ENCODE data around the gene PRRT1B. TPM values are rescaled to one million over a fixed set of nuclear protein-coding genes. Genes with fewer than 3 reads are reported as not detected.

PRRT1B gene
- total RNA-seq, 1 experiment from 2014 or later, result not detected

DNA sequence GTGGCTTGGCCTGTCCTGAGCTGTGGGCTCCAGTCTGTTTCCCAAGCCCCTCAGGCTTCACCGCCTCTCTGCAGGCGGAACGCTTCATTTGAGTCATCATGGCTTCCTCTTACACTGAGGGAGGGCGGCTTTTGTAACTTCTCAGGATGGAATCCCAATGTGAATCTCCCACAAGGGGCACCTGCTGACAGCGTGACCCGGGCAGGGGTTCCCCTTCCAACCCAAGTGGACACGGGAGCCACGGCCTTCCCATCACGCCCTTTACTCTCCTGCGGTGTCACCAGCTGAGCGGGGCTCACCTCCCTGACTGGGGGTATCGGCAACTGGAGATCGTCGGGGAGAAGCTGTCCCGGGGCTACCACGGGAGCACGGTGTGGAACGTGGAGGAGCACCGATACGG, 26.8 kb upstream of the PRRT1B start:
- in situ Hi-C loops (cut with HindIII; ENCODE audit: low pct_unique_long_range_greater_than_20kb, low sequenced_read_pairs), result no loop called here
- DNase-seq (ENCODE audit: low read depth, low spot score), result no peak

DNA sequence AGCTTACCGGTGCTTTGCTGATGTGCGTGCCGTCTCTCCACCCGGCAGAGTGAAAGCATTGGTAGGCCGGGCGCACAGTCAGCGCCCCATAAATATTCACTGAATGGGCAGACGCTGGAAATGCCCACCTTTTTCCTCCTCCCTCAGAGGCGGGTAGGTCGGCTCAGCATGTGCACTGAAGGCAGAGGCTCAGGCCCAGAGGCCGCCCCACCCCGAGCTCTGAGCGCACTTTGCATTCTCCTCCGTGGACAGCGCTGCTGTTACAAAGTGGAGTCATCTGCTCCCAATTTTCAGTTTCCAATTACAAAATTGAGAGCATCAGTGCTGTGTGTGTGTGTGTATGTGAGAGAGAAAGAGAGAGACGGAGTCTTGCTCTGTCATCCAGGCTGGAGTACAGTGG, 24.8 kb upstream of the PRRT1B start:
- in situ Hi-C loops (cut with HindIII; ENCODE audit: low pct_unique_long_range_greater_than_20kb, low sequenced_read_pairs), result no loop called here
- DNase-seq (ENCODE audit: low read depth, low spot score), result no peak

DNA sequence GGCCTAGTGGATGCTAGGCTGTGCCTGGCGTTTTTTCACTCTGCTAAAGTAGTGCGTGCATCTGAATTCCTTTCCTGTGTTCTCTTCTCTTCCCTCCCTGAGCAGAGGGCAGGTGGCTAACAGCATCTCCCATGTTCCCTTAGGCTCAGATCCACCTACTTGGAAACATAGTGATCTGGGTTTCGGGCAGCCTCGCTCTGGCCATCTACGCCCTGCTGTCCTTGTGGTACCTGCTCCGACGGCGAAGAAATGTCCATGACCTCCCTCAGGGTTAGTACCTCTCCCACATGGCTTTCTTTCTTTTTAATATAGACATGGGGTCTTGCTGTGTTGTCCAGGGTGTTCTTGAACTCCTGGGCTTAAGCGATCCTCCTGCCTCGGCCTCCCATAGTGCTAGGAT, 24.1 kb upstream of the PRRT1B start:
- no peak for DNase-seq (ENCODE audit: low read depth, low spot score)
- in situ Hi-C loops (cut with HindIII; ENCODE audit: low pct_unique_long_range_greater_than_20kb, low sequenced_read_pairs), result no loop called here

DNA sequence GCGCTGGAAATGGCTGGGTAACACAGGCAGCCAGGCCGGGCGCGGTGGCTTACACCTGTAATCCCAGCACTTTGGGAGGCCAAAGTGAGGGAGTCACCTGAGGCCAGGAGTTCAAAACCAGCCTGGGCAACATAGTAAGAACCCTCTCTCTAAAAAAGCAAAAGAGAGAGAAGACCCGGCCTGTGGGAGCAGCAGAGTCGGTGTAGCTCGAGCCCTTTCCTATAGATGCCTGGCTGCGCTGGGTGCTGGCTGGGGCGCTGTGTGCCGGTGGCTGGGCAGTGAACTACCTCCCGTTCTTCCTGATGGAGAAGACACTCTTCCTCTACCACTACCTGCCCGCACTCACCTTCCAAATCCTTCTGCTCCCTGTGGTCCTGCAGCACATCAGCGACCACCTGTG, 23.5 kb upstream of the PRRT1B start:
- in situ Hi-C loops (cut with HindIII; ENCODE audit: low pct_unique_long_range_greater_than_20kb, low sequenced_read_pairs), result no loop called here
- DNase-seq (ENCODE audit: low read depth, low spot score), result no peak

DNA sequence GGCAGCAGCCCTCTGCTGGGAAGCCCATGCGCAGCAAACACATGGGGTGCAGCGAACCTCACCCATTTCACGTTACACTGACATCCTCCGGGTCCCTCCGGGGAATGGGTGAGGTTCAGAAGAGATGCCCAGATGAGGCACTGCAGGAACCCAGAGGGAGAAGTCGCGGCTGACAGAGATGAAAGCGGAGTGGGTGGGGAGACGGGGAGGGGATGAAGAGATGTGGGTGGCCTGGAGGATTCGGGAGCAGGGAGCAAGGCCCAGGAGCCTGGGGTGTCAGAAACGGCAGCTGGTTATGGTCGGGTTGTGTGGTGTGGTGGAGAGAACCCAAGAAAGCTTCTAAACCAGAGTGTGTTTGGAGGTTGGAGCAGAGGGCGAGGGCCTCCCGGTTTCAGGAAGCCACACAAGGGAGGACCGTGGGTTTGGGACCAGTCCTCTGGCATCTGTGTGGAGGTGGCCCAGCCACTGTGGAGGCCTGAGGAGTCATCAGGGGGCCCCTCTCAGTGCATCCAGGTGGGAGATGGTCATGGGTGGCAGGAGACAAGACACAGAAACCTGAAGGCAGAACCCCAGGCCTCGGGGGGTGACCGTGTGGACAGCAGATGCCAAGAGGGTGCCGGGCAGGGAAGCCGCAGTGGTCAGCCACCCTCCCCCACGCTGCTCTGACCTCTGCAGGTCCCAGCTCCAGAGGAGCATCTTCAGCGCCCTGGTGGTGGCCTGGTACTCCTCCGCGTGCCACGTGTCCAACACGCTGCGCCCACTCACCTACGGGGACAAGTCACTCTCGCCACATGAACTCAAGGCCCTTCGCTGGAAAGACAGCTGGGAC, 22.9 kb upstream of the PRRT1B start:
- in situ Hi-C loops (cut with HindIII; ENCODE audit: low pct_unique_long_range_greater_than_20kb, low sequenced_read_pairs), result no loop called here
- no peak for DNase-seq (ENCODE audit: low read depth, low spot score)

DNA sequence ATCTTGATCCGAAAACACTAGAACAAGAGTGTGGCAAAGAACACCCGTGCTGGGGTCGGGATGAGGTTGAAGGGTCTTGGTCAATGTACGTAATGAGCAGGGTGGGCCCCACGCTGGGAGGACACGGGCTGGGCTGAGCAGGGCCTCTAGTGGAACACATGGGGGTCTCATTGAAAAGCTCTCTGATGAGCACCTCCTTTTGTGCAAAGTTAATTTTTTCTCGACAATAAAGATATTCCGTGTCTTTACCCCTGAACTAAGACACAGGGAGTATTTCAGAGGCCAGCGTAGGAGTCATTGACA, 22.3 kb upstream of the PRRT1B start:
- in situ Hi-C loops (cut with HindIII; ENCODE audit: low pct_unique_long_range_greater_than_20kb, low sequenced_read_pairs), result no loop called here
- no peak for DNase-seq (ENCODE audit: low read depth, low spot score)

DNA sequence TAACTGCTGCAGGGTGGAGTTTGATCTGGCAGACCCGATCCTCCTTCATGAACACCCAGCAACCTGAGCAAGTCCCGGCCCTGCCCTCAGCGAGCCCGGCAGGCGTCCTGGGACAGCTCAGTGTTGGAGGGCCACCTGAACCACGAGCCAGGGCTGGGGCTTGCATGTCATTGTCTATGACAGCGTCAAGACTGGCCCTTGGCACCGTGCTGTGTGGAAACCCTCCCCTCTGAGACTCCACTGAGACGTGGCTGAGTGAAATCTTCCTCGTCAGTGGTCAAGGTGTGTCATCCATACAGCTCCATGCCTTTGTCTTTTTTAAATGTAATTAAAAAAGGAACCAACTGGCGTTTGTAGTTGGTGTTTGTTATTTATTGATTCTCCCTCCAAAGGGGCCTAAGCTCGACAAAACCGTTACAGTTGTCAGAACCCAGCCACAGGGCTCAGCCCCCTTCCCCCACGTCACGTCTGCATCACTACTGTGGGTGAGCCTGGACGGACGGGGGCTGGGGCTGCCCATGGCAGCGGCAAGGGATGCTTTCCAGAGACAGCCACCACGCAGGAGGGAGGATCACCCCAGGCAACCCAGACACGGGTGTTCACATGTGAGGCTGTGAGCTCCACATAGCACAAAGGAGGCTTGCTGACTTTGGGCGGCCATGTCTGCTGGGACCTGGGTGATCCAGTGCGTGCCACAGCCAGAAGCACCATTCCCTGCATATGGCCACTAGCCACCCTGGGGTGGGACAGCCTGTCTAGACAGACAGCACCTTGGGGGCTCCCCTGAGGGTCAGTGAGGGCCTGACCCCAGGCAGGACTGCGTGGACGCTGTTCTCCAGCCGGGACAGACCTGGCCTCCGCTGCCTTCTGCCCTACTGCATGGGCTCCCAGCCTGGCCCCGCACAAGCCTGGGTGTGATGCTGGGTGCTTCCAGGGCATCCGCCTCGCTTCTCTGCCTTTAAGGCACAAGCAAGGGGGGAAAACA, 21.6 kb upstream of the PRRT1B start:
- in situ Hi-C loops (cut with HindIII; ENCODE audit: low pct_unique_long_range_greater_than_20kb, low sequenced_read_pairs), result no loop called here
- DNase-seq (ENCODE audit: low read depth, low spot score), result no peak

DNA sequence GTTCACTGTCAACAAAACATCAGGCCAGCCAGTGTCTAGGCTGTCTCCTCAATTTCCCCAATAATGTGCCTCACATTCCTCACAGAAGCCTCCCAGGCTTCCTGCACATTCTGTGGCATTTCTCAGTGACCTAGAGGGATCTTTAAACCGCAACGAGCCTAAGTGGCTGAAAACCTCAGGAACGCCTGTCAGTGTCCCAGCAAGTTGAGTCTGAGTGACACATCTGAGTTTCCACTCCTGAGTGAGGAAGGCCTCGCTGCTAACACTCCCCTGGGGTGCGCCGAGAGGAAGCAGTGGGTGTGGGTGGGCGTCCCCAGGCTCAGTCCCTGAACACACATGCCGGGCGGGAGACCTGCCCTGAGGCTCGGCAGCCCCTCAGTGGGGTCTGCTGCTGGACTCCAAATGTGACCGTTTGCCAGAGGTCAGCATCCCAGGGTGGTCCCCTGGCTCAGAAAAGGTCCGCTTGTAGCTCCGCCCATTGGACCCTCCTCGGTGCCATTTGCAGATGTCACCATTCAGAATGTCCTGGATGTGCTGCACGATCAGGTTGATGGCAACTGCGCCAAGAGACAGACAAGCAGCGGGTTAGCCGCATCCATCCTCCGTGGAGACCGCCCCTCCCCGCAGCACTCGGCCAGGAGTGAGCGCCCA, 20.5 kb upstream of the PRRT1B start:
- DNase-seq (ENCODE audit: low read depth, low spot score), result no peak
- in situ Hi-C loops (cut with HindIII; ENCODE audit: low pct_unique_long_range_greater_than_20kb, low sequenced_read_pairs), result no loop called here

DNA sequence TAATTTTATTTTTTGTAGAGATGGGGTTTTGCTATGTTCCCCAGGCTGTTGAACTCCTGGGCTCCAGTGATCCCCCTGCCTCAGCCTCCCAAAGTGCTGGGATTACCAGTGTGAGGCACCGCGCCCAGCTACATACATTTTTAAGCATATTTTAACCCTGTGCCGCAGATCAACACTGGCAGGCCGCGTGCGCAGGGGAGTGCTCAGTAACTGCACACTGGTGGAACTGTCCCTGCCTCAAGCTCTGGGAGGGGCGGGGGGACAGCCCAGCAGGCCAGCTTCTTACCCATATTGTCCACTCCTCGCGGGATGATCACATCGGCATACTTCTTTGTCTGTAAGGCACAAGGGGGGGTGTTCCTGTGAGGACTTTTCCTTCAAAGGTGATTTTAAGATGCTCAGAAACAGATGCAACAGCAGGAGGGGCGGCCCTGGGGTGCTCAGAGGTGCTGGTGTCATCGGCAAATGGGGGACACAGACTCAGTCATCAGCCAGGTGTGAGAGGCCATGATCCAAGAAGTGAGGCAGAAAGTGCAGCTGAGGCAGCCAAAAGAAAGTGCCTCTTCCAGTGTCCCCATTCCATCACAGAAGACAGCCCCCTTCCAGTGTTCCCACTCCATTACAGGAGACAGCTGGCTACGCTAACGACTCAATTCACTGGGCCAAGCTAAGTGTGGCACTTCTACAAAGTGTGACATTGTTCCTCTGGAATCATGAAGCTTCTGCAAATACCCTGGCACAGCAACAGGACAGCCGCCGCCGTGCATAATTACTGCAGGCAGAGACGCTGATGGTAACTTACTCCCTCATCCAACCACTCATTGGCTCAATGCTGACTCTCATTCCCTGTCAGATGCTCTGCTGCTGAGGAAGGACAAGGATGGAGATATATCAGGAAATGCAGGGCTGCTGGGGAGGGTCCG, 19.4 kb upstream of the PRRT1B start:
- in situ Hi-C loops (cut with HindIII; ENCODE audit: low pct_unique_long_range_greater_than_20kb, low sequenced_read_pairs), result no loop called here
- no peak for DNase-seq (ENCODE audit: low read depth, low spot score)

DNA sequence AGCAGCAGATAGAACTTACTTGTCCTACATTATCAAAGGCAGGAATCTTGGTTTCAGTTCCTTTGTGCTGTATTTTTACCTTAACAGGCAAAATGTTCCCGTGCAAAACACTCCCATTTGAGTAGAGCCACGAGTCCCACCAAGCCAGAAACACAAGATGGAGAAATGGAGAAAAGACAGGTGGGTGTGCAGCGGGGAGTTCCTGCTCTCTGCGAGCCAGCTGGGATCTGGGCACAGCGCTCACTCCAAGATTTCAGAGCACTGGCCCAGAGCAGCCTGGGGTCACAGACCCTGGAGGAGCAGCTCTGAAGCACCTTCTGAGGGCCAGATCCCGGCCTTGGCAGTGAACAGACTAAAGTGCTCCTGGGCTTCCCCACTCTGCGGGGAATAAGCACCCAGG, 17.1 kb upstream of the PRRT1B start:
- DNase-seq (ENCODE audit: low read depth, low spot score), result no peak
- in situ Hi-C loops (cut with HindIII; ENCODE audit: low pct_unique_long_range_greater_than_20kb, low sequenced_read_pairs), result no loop called here

DNA sequence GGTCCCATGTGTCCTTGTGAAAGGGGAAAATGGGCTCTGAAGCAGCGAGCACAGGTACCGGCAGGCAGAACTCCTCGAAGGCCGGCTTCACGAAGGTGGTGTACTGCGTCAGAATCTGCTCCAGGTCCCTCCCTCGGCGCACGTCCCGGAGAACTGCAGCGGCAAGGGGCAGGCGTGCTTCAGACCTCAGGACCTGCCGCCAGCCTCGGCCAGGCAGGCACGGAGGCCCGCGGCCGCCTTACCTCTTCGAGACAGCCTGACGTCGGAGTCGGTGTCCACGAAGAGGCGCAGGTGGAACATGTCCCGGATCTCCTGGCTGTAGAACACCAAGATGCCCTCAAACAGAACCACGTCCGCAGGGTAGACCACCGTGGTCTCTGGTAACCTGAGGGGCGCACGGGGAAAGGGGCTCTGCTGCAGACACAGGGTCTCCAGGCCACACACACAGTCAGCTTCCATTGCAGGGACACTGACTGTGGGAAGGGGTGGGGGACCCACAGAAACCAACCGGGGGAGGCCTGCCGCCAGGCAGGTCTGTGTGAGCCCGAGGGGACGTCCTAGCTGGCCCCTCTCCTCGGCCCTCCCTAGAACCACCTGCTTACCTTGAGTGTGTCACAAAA, 16.3 kb upstream of the PRRT1B start:
- in situ Hi-C loops (cut with HindIII; ENCODE audit: low pct_unique_long_range_greater_than_20kb, low sequenced_read_pairs), result no loop called here
- DNase-seq (ENCODE audit: low read depth, low spot score), result no peak

DNA sequence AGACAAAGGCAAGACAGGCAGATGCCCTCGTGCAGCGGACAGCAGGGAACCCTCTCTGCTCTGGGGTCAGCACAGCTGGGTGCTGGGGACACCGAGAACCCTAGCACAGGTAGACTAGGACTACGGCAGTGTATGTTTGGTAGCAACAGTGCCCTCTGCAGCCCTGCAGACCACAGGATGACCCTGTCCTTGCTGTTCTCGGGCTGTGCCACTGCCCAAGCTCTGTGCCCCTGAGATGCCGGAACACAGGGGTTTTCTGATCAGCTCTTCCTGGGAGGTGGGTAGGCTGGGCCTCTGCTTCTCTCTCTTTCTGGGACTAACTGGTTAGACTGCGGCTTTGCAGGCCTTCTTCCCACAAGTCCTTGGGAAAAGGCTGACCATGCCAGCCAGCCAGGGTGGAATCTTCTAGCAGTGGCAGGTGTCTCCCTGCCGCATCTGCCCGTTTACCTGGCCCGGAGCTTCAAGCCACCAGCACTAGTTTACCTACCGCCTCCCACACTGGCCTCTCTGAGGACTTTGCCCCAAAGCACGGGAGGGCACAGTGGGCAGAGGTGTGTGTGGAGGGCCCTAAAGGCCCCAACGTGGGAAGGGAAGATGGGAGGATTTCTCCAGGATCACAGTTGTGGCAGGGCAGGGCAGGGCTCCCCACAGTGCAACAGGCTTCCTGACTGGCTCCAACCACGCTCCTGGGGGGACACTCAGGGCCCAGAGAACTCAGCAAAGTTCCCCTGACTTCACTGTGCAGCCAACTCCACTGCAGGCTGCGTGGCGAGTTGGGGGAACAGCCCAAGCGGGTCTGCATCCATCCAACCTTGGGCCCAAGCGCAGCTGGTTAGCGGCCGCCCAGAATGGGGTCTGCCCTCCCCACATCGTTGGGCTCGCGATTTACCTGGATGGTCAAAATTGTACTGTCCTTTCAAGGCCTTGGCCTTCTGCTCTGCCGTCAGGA, 15.5 kb upstream of the PRRT1B start:
- no peak for DNase-seq (ENCODE audit: low read depth, low spot score)
- in situ Hi-C loops (cut with HindIII; ENCODE audit: low pct_unique_long_range_greater_than_20kb, low sequenced_read_pairs), result no loop called here

DNA sequence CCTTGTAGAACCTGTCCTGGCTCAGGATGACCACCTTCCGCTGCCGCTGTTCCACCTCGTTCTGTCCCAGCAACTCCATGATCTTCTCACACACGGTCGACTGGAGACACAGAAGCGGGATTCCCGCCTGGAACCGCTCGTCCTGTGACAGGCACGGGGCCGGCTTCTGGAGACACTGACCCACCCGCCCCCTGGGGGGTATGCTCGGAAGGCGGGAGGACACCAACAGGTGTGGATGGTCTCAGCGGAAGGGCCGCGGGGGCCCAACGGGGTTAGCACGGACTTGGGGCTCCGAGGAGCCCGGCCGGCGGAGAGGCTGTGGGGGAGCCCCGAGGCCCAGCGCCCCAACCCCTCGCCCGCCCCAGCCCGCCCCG, 14.8 kb upstream of the PRRT1B start:
- in situ Hi-C loops (cut with HindIII; ENCODE audit: low pct_unique_long_range_greater_than_20kb, low sequenced_read_pairs), result no loop called here
- peak; percentile 65 for DNase-seq (ENCODE audit: low read depth, low spot score)

DNA sequence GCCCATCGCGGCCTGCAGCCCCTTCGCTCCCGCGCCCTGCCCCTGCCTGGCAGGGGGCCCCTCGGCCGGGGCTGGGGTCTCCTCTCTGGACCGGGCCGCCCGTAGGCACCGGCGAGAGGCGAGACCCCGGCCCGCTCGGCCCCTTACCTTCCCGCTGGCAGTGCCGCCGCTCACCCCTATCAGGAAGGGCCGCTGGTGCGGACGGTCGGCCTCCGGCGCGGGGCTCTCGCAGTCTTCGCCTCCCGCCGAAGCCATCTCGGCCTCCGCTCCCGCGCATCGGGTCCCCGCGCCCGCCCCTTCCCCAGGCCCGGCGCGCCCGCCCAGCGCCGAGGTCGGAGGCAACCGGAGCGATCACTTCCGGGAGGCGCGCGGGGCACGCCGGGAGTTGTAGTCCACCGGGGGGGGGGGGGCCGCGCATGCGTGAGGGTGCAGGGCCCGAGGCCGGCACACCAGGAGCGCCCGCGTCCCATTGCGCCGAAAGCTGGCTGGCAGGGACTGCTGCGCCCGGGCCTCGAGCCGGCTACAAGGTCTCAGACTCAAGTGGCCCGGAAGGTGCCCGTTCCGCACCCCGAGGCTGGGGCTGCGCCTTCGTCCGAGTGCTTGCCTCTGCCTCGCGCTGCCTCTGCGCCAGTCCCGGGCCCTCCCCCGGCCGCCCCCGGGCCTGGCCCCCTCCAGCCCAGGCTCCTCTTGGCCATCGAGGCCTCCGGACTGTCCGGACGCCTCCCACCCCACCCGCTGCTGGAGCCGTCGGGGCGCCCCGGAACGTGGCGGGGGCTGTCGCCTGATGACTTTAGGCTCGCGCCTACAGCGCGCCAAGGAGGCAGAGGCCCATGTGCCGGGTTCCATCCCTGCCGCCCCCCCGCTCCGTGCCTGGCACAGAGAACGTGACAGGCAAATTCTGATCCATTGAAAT, 14.1 kb upstream of the PRRT1B start, which contains the start of gene UCK1:
Gene UCK1 (minus strand): TSS at position 344 of the 913 bp plus-strand sequence. CDS start 89 bp downstream, at position 255.
- in situ Hi-C loops (cut with HindIII; ENCODE audit: low pct_unique_long_range_greater_than_20kb, low sequenced_read_pairs), result no loop called here

DNA sequence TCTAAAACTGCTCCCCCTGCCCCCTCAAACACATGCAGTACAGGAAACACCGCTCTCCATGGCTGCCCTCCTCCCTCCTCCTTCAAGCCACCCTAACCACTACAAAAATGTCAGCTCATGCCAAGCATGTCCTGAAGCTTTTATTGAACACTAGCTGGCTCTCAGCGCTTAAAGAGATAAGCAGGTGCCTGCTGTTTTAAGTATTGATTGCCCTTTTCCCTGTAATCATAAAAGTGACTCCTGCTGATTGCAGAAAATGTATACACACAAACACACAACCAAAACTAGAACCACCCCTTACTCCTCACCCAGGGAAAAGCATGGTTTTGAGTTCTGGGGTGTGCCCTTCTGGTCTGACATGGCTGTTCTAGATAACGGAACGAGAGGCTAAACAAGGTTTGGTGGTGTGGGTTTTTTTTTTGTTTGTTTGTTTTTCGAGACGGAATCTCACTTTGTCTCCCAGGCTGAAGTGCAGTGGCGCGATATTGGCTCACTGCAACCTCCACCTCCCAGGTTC, 10.5 kb upstream of the PRRT1B start:
- DNase-seq (ENCODE audit: low read depth, low spot score), result no peak
- in situ Hi-C loops (cut with HindIII; ENCODE audit: low pct_unique_long_range_greater_than_20kb, low sequenced_read_pairs), result no loop called here

More for the DNA sequence above, 14.1 kb upstream of the PRRT1B start, which contains the start of gene UCK1:
- DNase-seq (ENCODE audit: low read depth, low spot score), result peak; percentile 81
